Upper lobe of left lung (tissue), 4 donors: ENCODE measurements around the gene CACNA2D4.

Source experiments
- EP300 ChIP-seq, 4 donors: sonication (generic); formaldehyde crosslinking; IDR thresholded peaks; one replicate each; pipeline ENCODE4 v1.5.1; 2017; ENCODE audit warnings: antibody characterized with exemption in 4 of 4, control low read depth in 2 of 4
- POLR2A ChIP-seq, 4 donors: fragments of 450-650 bp; IDR thresholded peaks; one replicate each; pipeline ENCODE4 v1.5.1; 2016 to 2017; ENCODE audit warnings: antibody characterized with exemption in 4 of 4, mild to moderate bottlenecking in 2 of 4
- POLR2AphosphoS5 ChIP-seq, 2 donors: sonication (generic); formaldehyde crosslinking; IDR thresholded peaks; one replicate each; pipeline ENCODE4 v1.5.1; 2017; ENCODE audit warnings: antibody characterized with exemption in 2 of 2
- TF ChIP-seq, protein P1 (sequence below), 6 experiments: fragments of 450-650 bp in 4 of 6; fragments of 200-600 bp in 2 of 6; sonication (generic) in 2 of 6; IDR thresholded peaks; one replicate each; pipeline ENCODE4 v1.5.1; 2016 to 2019; ENCODE audit warnings: antibody characterized with exemption in 6 of 6

GRCh38 chr12:1747609-1748008 lies 170.8 kb downstream of the CACNA2D4 start:
- TF ChIP-seq, protein P1, sequence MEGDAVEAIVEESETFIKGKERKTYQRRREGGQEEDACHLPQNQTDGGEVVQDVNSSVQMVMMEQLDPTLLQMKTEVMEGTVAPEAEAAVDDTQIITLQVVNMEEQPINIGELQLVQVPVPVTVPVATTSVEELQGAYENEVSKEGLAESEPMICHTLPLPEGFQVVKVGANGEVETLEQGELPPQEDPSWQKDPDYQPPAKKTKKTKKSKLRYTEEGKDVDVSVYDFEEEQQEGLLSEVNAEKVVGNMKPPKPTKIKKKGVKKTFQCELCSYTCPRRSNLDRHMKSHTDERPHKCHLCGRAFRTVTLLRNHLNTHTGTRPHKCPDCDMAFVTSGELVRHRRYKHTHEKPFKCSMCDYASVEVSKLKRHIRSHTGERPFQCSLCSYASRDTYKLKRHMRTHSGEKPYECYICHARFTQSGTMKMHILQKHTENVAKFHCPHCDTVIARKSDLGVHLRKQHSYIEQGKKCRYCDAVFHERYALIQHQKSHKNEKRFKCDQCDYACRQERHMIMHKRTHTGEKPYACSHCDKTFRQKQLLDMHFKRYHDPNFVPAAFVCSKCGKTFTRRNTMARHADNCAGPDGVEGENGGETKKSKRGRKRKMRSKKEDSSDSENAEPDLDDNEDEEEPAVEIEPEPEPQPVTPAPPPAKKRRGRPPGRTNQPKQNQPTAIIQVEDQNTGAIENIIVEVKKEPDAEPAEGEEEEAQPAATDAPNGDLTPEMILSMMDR (IDR thresholded peaks at IDR 0.05) = no peak
- no peak for TF ChIP-seq POLR2A (IDR thresholded peaks at IDR 0.05)
- no peak for TF ChIP-seq POLR2AphosphoS5 (IDR thresholded peaks at IDR 0.05)
- no peak for TF ChIP-seq EP300 (IDR thresholded peaks at IDR 0.05)
